Pulmonary artery endothelial cell (primary cell): ENCODE data around the gene GNE. TPM values are rescaled to one million over a fixed set of nuclear protein-coding genes. Genes with fewer than 3 reads are reported as not detected.
A peak's percentile ranks its signal among the peaks of the same experiment; 100 is the strongest.
"Not testable (repeated sequence)": the region's sequence is repeated elsewhere in the genome, so short reads cannot be mapped to it uniquely, and the experiment has no call there.

Experiments used
- DNase-seq: peaks from one replicate; pipeline ENCODE4 v3.0.0-alpha.2; 2011; ENCODE audit warnings: low read depth, low spot score
- total RNA-seq: library from RNA; depleted of rRNA; stranded (reverse); fragments of >200 nt; gene quantifications from 2 replicates; pipeline ENCODE4 v1.2.3, GENCODE V29; 2014

The GNE gene
- total RNA-seq, 1 donor from 2014 or later = 11.1 TPM

GRCh38 chr9:36208521-36209253 is 49.6 kb downstream of the GNE start:
- no peak for DNase-seq

GRCh38 chr9:36207546-36208012 is 50.7 kb downstream of the GNE start:
- no peak for DNase-seq

- DNase-seq = no peak
These were observed 51.2 kb downstream of the GNE start for GRCh38 chr9:36207016-36207415.

- no peak for DNase-seq
These were observed 53.2 kb downstream of the GNE start for GRCh38 chr9:36204906-36205547.

GRCh38 chr9:36194326-36195000 is 63.8 kb downstream of the GNE start:
- DNase-seq = no peak

GRCh38 chr9:36193023-36193422 is 65.2 kb downstream of the GNE start:
- DNase-seq = no peak

GRCh38 chr9:36192196-36192595 is 66.1 kb downstream of the GNE start:
- no peak for DNase-seq

GRCh38 chr9:36191686-36192085 is 66.6 kb downstream of the GNE start:
- no peak for DNase-seq

- no peak for DNase-seq
These were observed 67.0 kb downstream of the GNE start for GRCh38 chr9:36191290-36191645.

- peak; percentile 97 for DNase-seq
These were observed 67.6 kb downstream of the GNE start, which contains the start of gene CLTA for GRCh38 chr9:36190388-36191289. CLTA (plus strand) TSS chr9:36190921; CDS start chr9:36191057, 136 bp downstream.

- DNase-seq = no peak
These were observed 68.3 kb downstream of the GNE start for GRCh38 chr9:36189976-36190375.

- DNase-seq = no peak
These were observed 70.0 kb downstream of the GNE start for GRCh38 chr9:36188212-36188611.

- DNase-seq = no peak
These were observed 70.8 kb downstream of the GNE start for GRCh38 chr9:36187414-36187813.

- DNase-seq = not testable (repeated sequence)
These were observed 78.0 kb downstream of the GNE start for GRCh38 chr9:36180243-36180642.

GRCh38 chr9:36177571-36177970 is 80.7 kb downstream of the GNE start:
- DNase-seq = no peak

GRCh38 chr9:36176496-36176895 is 81.8 kb downstream of the GNE start:
- DNase-seq = not testable (repeated sequence)

GRCh38 chr9:36175209-36175608 is 83.0 kb downstream of the GNE start:
- DNase-seq = not testable (repeated sequence)

GRCh38 chr9:36174731-36175130 is 83.5 kb downstream of the GNE start:
- DNase-seq = no peak

- no peak for DNase-seq
These were observed 84.0 kb downstream of the GNE start for GRCh38 chr9:36174271-36174670.

- DNase-seq = no peak
These were observed 84.4 kb downstream of the GNE start for GRCh38 chr9:36173861-36174260.

GRCh38 chr9:36170531-36170930 is 87.7 kb downstream of the GNE start:
- no peak for DNase-seq
